H1 (cell line): ENCODE results near the gene BUD23. TPM values are rescaled to one million over a fixed set of nuclear protein-coding genes. Genes with fewer than 3 reads are reported as not detected.

Experiments used
- ASH2L ChIP-seq: fragments of 200-600, 300-600 bp; sonication (generic); IDR thresholded peaks from one replicate; pipeline ENCODE4 v1.7.1; 2017; ENCODE audit warnings: low read length
- BCL11A ChIP-seq, 2 experiments: IDR thresholded peaks; one replicate each; pipeline ENCODE4 v1.6.1; 2011; ENCODE audit warnings: low read depth in 2 of 2, low read length in 2 of 2, mild to moderate bottlenecking in 2 of 2
- CHD2 ChIP-seq: IDR thresholded peaks from 2 replicates; pipeline ENCODE4 v1.6.1; 2012; ENCODE audit warnings: low read length, improper control_type of control experiment
- EGR1 ChIP-seq: IDR thresholded peaks from 2 replicates; pipeline ENCODE4 v1.6.1; 2011; ENCODE audit warnings: low read depth, low read length, borderline replicate concordance
- HDAC2 ChIP-seq, 2 experiments: fragments of 300-600 bp in 1 of 2; sonication (generic) in 1 of 2; IDR thresholded peaks; 2 replicates each; pipeline ENCODE4 v1.6.1; 2011 to 2012; ENCODE audit warnings: low read depth in 2 of 2, low read length in 2 of 2, mild to moderate bottlenecking in 2 of 2, moderate library complexity in 2 of 2, borderline replicate concordance in 1 of 2, inconsistent platforms in 1 of 2
- KDM1A ChIP-seq: fragments of 200-600, 300-600 bp; sonication (generic); IDR thresholded peaks from 2 replicates; pipeline ENCODE4 v1.7.1; 2016; ENCODE audit warnings: mild to moderate bottlenecking, low read length, borderline replicate concordance
- KDM5A ChIP-seq: fragments of 200-600 bp; IDR thresholded peaks from 2 replicates; pipeline ENCODE4 v1.7.1; 2012; ENCODE audit warnings: mild to moderate bottlenecking, low read length, inconsistent platforms, mixed read lengths
- MAFK ChIP-seq: IDR thresholded peaks from 2 replicates; pipeline ENCODE4 v1.6.1; 2012; ENCODE audit warnings: low read depth, mild to moderate bottlenecking, improper control_type of control experiment, low read length
- POU5F1 ChIP-seq: IDR thresholded peaks from 2 replicates; pipeline ENCODE4 v1.6.1; 2011; ENCODE audit warnings: low read depth, mild to moderate bottlenecking, low read length, moderate library complexity
- RBBP5 ChIP-seq: IDR thresholded peaks from 2 replicates; pipeline ENCODE4 v1.7.1; 2012; ENCODE audit warnings: low read depth, mild to moderate bottlenecking, inconsistent platforms, low read length, moderate library complexity, borderline replicate concordance
- RNF2 ChIP-seq: fragments of 200-900, 300-1000 bp; sonication (generic); IDR thresholded peaks from 2 replicates; pipeline ENCODE4 v1.7.1; 2016; ENCODE audit warnings: borderline replicate concordance, low read depth, mild to moderate bottlenecking, antibody characterized with exemption, low read length; ENCODE audit not compliant: poor library complexity, severe bottlenecking; ENCODE audit errors: missing control alignments
- SAP30 ChIP-seq: fragments of 300-600 bp; sonication (generic); IDR thresholded peaks from 2 replicates; pipeline ENCODE4 v1.7.1; 2012; ENCODE audit warnings: low read length, moderate library complexity, mild to moderate bottlenecking, inconsistent platforms; ENCODE audit not compliant: insufficient read depth, insufficient replicate concordance
- SIN3A ChIP-seq, 2 experiments: IDR thresholded peaks in 1 of 2; conservative IDR thresholded peaks in 1 of 2; 2 replicates each; pipeline ENCODE4 v1.6.1; 2011 to 2012; ENCODE audit warnings: low read length in 2 of 2, improper control_type of control experiment in 1 of 2, low read depth in 1 of 2, mild to moderate bottlenecking in 1 of 2
- SP1 ChIP-seq: IDR thresholded peaks from 2 replicates; pipeline ENCODE4 v1.6.1; 2011; ENCODE audit warnings: low read depth, low read length
- SP4 ChIP-seq: IDR thresholded peaks from 2 replicates; pipeline ENCODE4 v1.6.1; 2012; ENCODE audit warnings: low read length, inconsistent platforms
- SUZ12 ChIP-seq: fragments of 200-600 bp; sonication (generic); IDR thresholded peaks from 2 replicates; pipeline ENCODE4 v1.6.1; 2012; ENCODE audit warnings: mild to moderate bottlenecking, inconsistent platforms, low read length, moderate library complexity, mixed read lengths
- TAF1 ChIP-seq: IDR thresholded peaks from 2 replicates; pipeline ENCODE4 v1.6.1; 2011; ENCODE audit warnings: mild to moderate bottlenecking, low read depth, low read length
- TBP ChIP-seq: IDR thresholded peaks from 2 replicates; pipeline ENCODE4 v1.6.1; 2011; ENCODE audit warnings: low read depth, low read length, improper control_type of control experiment
- TCF12 ChIP-seq: IDR thresholded peaks from 2 replicates; pipeline ENCODE4 v1.6.1; 2011; ENCODE audit warnings: low read depth, mild to moderate bottlenecking, low read length
- YY1 ChIP-seq: IDR thresholded peaks from 2 replicates; pipeline ENCODE4 v1.6.1; 2011; ENCODE audit warnings: low read depth, mild to moderate bottlenecking, low read length
- polyA plus RNA-seq, 7 experiments: library from polyadenylated mRNA; depleted of rRNA in 3 of 7; stranded (reverse) in 5 of 7; unstranded in 2 of 7; fragments of >200 nt in 5 of 7; fragments of 200-250 nt in 2 of 7; gene quantifications; 1 replicate in 5 of 7; 2 replicates in 1 of 7; 4 replicates in 1 of 7; pipeline versions ENCODE4 v1.2.1 to v1.2.3, GENCODE V29; 2011 to 2013; ENCODE audit warnings: missing spikeins in 2 of 7, mixed read lengths in 2 of 7
- total RNA-seq: library from RNA; stranded (reverse); fragmentation: NEBNext Ultra II Directional; extraction: Animal tissue kit (Norgen Biotek cat#: 25700); gene quantifications from 2 replicates; pipeline ENCODE4 v1.2.1, GENCODE V29; 2021
- TF ChIP-seq, protein P1 (sequence below): IDR thresholded peaks from 2 replicates; pipeline ENCODE4 v1.6.1; 2012; ENCODE audit warnings: inconsistent platforms
- TF ChIP-seq, protein P2 (sequence below), 3 experiments: IDR thresholded peaks; 1 replicate in 2 of 3; 2 replicates in 1 of 3; pipeline versions ENCODE4 v1.5.1 to v1.6.1; 2011; ENCODE audit warnings: low read length in 3 of 3, mild to moderate bottlenecking in 3 of 3, inconsistent platforms in 2 of 3, low read depth in 1 of 3, moderate library complexity in 1 of 3; ENCODE audit not compliant: insufficient read depth in 1 of 3; ENCODE audit errors: control extremely low read depth in 1 of 3

Gene BUD23
- total and polyA plus RNA-seq, 2 of the 8 experiments (the other 6 are each of a cell fraction or from before 2014, with no cell fraction given), result 72.3 to 78.4 TPM

DNA sequence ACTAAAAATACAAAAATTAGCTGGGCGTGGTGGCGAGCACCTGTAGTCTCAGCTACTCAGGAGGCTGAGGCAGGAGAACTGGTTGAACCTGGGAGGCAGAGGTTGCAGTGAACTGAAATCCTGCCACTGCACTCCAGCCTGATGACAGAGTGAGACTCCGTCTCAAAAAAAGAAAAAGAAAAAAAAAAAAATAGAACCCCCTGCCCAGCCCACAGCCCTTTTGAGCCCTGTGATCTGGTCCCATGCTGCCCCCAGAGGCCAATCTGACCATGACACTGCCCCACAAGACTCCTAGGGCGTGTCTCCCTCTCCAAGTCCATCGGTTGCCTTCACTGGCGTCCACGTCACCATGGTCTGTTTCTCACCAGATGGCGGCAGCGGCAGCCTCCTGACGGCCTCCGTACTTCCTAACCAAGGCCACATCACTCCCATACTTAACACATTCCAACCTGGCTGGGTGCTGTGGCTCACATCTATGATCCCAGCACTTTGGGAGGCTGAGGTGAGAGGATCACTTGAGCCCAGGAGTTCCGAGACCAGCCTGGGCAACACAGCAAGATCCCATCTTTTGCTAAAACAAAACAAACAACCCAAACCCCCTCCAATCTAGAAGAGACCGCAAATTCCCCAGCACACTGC is 18.1 kb downstream of the BUD23 start (continued):
- TF ChIP-seq MAFK (no peak), KDM5A (no peak), EGR1 (no peak), HDAC2 (IDR thresholded peaks at IDR 0.05; ENCODE audit: borderline replicate concordance in 1 of 2, low read depth in 2 of 2, low read length in 2 of 2) (0 out of 4 replicates have a peak, but pooled peaks of 1 of the 2 experiments have one; percentile 35), CHD2 (0 out of 2 replicates have a peak, but pooled peaks have one; percentile 14), TCF12 (no peak), YY1 (no peak), RBBP5 (no peak), KDM1A (peak; percentile 93), ASH2L (no peak), SIN3A (conservative IDR thresholded peaks at IDR 0.05 in 1 of 2, IDR thresholded peaks at IDR 0.05 in 1 of 2; ENCODE audit: low read depth in 1 of 2, low read length in 2 of 2) (peak in 1 of 2 experiments; percentile 77; a peak in 2 of 4 replicates), RNF2 (no peak), SP4 (no peak), SAP30 (no peak), TBP (no peak), POU5F1 (no peak), TAF1 (no peak), BCL11A (IDR thresholded peaks at IDR 0.05; ENCODE audit: low read depth in 2 of 2, low read length in 2 of 2) (no peak), SUZ12 (no peak), SP1 (no peak)
- TF ChIP-seq, protein P1, sequence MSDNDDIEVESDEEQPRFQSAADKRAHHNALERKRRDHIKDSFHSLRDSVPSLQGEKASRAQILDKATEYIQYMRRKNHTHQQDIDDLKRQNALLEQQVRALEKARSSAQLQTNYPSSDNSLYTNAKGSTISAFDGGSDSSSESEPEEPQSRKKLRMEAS, result no peak
- TF ChIP-seq, protein P2, sequence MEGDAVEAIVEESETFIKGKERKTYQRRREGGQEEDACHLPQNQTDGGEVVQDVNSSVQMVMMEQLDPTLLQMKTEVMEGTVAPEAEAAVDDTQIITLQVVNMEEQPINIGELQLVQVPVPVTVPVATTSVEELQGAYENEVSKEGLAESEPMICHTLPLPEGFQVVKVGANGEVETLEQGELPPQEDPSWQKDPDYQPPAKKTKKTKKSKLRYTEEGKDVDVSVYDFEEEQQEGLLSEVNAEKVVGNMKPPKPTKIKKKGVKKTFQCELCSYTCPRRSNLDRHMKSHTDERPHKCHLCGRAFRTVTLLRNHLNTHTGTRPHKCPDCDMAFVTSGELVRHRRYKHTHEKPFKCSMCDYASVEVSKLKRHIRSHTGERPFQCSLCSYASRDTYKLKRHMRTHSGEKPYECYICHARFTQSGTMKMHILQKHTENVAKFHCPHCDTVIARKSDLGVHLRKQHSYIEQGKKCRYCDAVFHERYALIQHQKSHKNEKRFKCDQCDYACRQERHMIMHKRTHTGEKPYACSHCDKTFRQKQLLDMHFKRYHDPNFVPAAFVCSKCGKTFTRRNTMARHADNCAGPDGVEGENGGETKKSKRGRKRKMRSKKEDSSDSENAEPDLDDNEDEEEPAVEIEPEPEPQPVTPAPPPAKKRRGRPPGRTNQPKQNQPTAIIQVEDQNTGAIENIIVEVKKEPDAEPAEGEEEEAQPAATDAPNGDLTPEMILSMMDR (IDR thresholded peaks at IDR 0.05; ENCODE audit: control extremely low read depth in 1 of 3, insufficient read depth in 1 of 3, low read depth in 1 of 3, low read length in 3 of 3), result peak in 2 of 3 experiments; percentile 75 to 91; a peak in 3 of 4 replicates
